Sigmoid colon (tissue), 7 donors: Measurements from ENCODE around the gene KCNK15. TPM values are rescaled to one million over a fixed set of nuclear protein-coding genes. Genes with fewer than 3 reads are reported as not detected.

Experiments
- DNase-seq: peaks from one replicate; pipeline ENCODE4 v3.0.0-alpha.2; 2019
- H3K27ac ChIP-seq, 4 donors: fragments of 200-600 bp; sonication (generic); one replicate each; pipeline ENCODE4 v1.5.1; 2016 to 2019; ENCODE audit warnings: mild to moderate bottlenecking in 1 of 4
- H3K27me3 ChIP-seq, 3 donors: fragments of 200-600 bp; sonication (generic); one replicate each; pipeline ENCODE4 v1.5.1; 2019; ENCODE audit warnings: mild to moderate bottlenecking in 1 of 3
- H3K36me3 ChIP-seq, 4 donors: fragments of 200-600 bp; sonication (generic); one replicate each; pipeline ENCODE4 v1.5.1; 2016 to 2019
- H3K4me1 ChIP-seq, 4 donors: fragments of 200-600 bp; sonication (generic); one replicate each; pipeline ENCODE4 v1.5.1; 2017 to 2019
- H3K4me3 ChIP-seq, 4 donors: fragments of 200-600 bp; sonication (generic); one replicate each; pipeline ENCODE4 v1.5.1; 2017 to 2019; ENCODE audit warnings: mild to moderate bottlenecking in 2 of 4, moderate library complexity in 1 of 4
- H3K9me3 ChIP-seq, 4 donors: fragments of 200-600 bp in 3 of 4; sonication (generic) in 3 of 4; one replicate each; pipeline versions ENCODE4 v1.5.1 to v1.6.1; 2013 to 2019
- CTCF ChIP-seq, 4 experiments: fragments of 450-650 bp in 3 of 4; fragments of 200-600 bp in 1 of 4; IDR thresholded peaks; one replicate each; pipeline ENCODE4 v1.5.1; 2016 to 2019; ENCODE audit warnings: antibody characterized with exemption in 4 of 4, mild to moderate bottlenecking in 3 of 4, moderate library complexity in 2 of 4
- EP300 ChIP-seq, 4 donors: sonication (generic); formaldehyde crosslinking; IDR thresholded peaks; one replicate each; pipeline ENCODE4 v1.6.1; 2017; ENCODE audit warnings: antibody characterized with exemption in 4 of 4
- POLR2A ChIP-seq, 2 donors: fragments of 450-650 bp; IDR thresholded peaks; one replicate each; pipeline ENCODE4 v1.6.1; 2016; ENCODE audit warnings: antibody characterized with exemption in 2 of 2, mild to moderate bottlenecking in 2 of 2, moderate library complexity in 2 of 2
- POLR2AphosphoS5 ChIP-seq, 4 donors: sonication (generic); formaldehyde crosslinking; IDR thresholded peaks; one replicate each; pipeline ENCODE4 v1.6.1; 2017; ENCODE audit warnings: antibody characterized with exemption in 4 of 4
- WGBS, 2 donors: extraction: QIAGEN DNeasy Blood & Tissue Kit; methylation state at CpG; one replicate each; pipeline ENCODE4 v1.1.7; 2013; 5-methylcytosine and 5-hydroxymethylcytosine counted together
- intact Hi-C: fragments of 100-400 bp; cut with DNase I; formaldehyde crosslinking; loops from one replicate; pipeline ENCODE4 v1.15.1; 2023
- polyA plus RNA-seq, 3 donors: library from polyadenylated mRNA; stranded (reverse); fragments of 200-250 nt; gene quantifications; one replicate each; pipeline ENCODE4 v1.2.3, GENCODE V29; 2013
- total RNA-seq, 4 donors: library from RNA; depleted of rRNA; stranded (reverse); fragments of >200 nt; gene quantifications; one replicate each; pipeline ENCODE4 v1.1.0, GENCODE V29; 2016
- donor health status: healthy with polysubstance abuse.
- donor health status: Bipolar disorder and iron deficiency.
- donor health status: healthy.

Gene KCNK15
- total and polyA plus RNA-seq, 7 donors, result 0.28 to 2.1 (median 0.66) TPM; not detected in 1

DNA sequence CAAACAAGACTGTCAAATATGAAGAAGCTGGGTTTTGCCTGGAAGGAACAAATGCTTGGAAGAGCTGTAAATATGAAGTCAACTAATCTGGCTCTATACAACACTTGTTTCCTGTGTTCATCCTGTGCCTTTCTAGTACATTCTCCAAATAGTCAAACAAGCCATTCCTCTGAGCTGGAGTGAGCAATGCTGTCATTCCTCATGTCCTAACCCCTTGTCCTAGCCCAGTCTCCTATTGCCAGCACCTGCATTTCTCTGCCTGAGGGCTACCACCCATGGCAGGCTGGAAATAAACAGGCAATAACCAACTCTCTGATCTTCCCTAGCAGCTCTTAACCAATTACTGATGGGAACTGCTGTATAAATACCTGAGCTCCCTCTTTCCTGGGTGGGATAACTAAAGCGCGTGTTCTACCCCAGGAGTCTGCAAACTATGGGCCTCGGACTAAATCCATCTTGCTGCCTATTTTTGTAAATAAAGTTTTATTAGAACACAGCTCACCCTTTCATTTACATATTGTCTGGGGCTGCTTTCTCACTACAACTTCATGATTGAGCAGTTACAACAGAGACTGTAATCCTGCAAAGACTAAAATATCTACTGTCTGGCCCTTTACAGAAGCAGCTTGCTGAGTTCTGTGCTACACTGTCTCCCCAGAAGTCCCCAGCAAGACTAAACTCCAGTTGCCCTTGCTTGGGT lies 51.2 kb downstream of the KCNK15 start:
- Histone ChIP-seq H3K4me1 (no peaks in the 10 kb centered on the region), H3K36me3 (no peaks in the 10 kb centered on the region), H3K27me3 (peaks cover 0 to 10% (median 0%) of the 10 kb centered on the region in 3 donors), H3K27ac (no peak overlapping the region), H3K9me3 (no peaks in the 10 kb centered on the region), H3K4me3 (no peak overlapping the region)
- no peak for TF ChIP-seq CTCF (IDR thresholded peaks at IDR 0.05)
- no peak for TF ChIP-seq POLR2AphosphoS5 (IDR thresholded peaks at IDR 0.05)
- no peak for TF ChIP-seq EP300 (IDR thresholded peaks at IDR 0.05)
- no peak for TF ChIP-seq POLR2A (IDR thresholded peaks at IDR 0.05)
- 92 to 97% methylated on average over 3 of the region's 3 CpGs for WGBS, 2 donors
- intact Hi-C loops, result no loop called here
- no peak for DNase-seq

GRCh38 chr20:44799691-44800090 lies 54.0 kb downstream of the KCNK15 start:
- Histone ChIP-seq H3K9me3 (no peaks in the 10 kb centered on the region), H3K4me3 (no peak overlapping the region), H3K27me3 (peaks cover 0 to 33% (median 1%) of the 10 kb centered on the region in 3 donors), H3K27ac (no peak overlapping the region), H3K4me1 (no peaks in the 10 kb centered on the region), H3K36me3 (no peaks in the 10 kb centered on the region)
- intact Hi-C loops, result no loop called here
- WGBS, 2 donors, result 89 to 92% methylated on average over 5 of the region's 5 CpGs
- no peak for DNase-seq
- no peak for TF ChIP-seq CTCF (IDR thresholded peaks at IDR 0.05)
- no peak for TF ChIP-seq EP300 (IDR thresholded peaks at IDR 0.05)
- no peak for TF ChIP-seq POLR2AphosphoS5 (IDR thresholded peaks at IDR 0.05)
- TF ChIP-seq POLR2A (IDR thresholded peaks at IDR 0.05), result no peak

DNA sequence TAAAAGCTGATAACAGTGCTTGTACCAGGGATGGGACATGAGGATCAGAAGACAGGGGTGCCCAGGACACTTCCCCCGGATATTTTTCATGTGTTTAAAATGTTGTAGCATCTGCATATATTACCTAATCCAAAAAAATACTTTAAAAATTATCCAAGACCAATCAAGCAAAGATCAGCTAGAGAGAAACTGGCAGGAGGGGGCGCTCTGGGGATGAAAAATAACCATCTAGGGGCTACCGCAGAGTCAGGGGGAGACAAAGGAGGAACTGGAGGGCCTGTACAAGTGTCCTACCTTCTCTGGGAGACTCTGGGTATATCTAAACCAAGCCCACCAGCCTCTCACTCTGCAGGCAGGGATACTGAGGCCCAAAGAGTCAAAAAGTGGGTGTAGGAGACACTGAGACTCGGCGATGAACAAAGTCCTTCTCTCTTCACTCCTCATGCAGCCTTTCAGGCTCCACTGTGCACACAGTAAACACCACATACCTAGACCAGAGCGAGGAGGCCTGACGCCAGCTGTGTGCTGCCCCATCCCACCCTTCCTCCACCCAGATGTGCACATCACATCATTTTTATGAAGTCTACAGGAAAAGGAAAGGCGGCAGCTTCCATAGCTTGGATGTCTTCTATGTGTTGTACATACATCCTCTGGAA lies 54.9 kb downstream of the KCNK15 start:
- 84 to 86% methylated on average over 8 of the region's 8 CpGs for WGBS, 2 donors
- H3K36me3 ChIP-seq, result no peaks in the 10 kb centered on the region
- H3K4me1 ChIP-seq, result no peaks in the 10 kb centered on the region
- no peaks in the 10 kb centered on the region for H3K9me3 ChIP-seq
- no peak overlapping the region for H3K4me3 ChIP-seq
- H3K27ac ChIP-seq, result no peak overlapping the region
- peaks cover 0 to 34% (median 10%) of the 10 kb centered on the region in 3 donors for H3K27me3 ChIP-seq
- TF ChIP-seq EP300 (IDR thresholded peaks at IDR 0.05) (no peak), POLR2A (IDR thresholded peaks at IDR 0.05) (no peak), CTCF (IDR thresholded peaks at IDR 0.05) (no peak), POLR2AphosphoS5 (IDR thresholded peaks at IDR 0.05) (no peak)
- DNase-seq, result no peak
- intact Hi-C loops, result no loop called here

Other genes with a start within 250 kb of the KCNK15 start
- gene SERINC3, start 223.8 kb upstream of the KCNK15 start, total RNA-seq, result 100 to 1,000 TPM in 1 of 4 donors, 10 to 100 TPM in 3; 75.9 to 112 (median 88.8) TPM
- 10 to 100 TPM; 11.1 to 58.2 (median 21.0) TPM for gene SERINC3, start 223.8 kb upstream of the KCNK15 start, polyA plus RNA-seq
- 100 to 1,000 TPM; 348 to 511 (median 395) TPM for gene PKIG, start 163.3 kb upstream of the KCNK15 start, total RNA-seq
- gene PKIG, start 163.3 kb upstream of the KCNK15 start, polyA plus RNA-seq, result 10 to 100 TPM; 43.9 to 78.4 (median 75.7) TPM
- gene ADA, start 94.2 kb upstream of the KCNK15 start, total RNA-seq, result 10 to 100 TPM in 3 of 4 donors, 1 to 10 TPM in 1; 4.3 to 17.1 (median 11.7) TPM
- 10 to 100 TPM in 1 of 3 donors, 1 to 10 TPM in 2; 2.5 to 13.8 (median 4.8) TPM for gene ADA, start 94.2 kb upstream of the KCNK15 start, polyA plus RNA-seq
- gene CCN5, start 30.5 kb upstream of the KCNK15 start, total RNA-seq, result 10 to 100 TPM in 3 of 4 donors, 1 to 10 TPM in 1; 5.0 to 48.7 (median 18.5) TPM
- gene CCN5, start 30.5 kb upstream of the KCNK15 start, polyA plus RNA-seq, result 10 to 100 TPM in 1 of 3 donors, 1 to 10 TPM in 2; 1.0 to 21.0 (median 2.8) TPM
- gene RIMS4, start 64.7 kb downstream of the KCNK15 start, total RNA-seq, result 1 to 10 TPM in 1 of 4 donors, under 1 TPM in 3; 0.14 to 2.1 (median 0.61) TPM
- 1 to 10 TPM in 1 of 3 donors, under 1 TPM in 2; 0.23 to 1.2 (median 0.36) TPM for gene RIMS4, start 64.7 kb downstream of the KCNK15 start, polyA plus RNA-seq
- 100 to 1,000 TPM in 1 of 4 donors, 10 to 100 TPM in 3; 80.3 to 110 (median 89.8) TPM for gene YWHAB, start 139.8 kb downstream of the KCNK15 start, total RNA-seq
- 100 to 1,000 TPM; 155 to 214 (median 180) TPM for gene YWHAB, start 139.8 kb downstream of the KCNK15 start, polyA plus RNA-seq
- gene PABPC1L, start 164.2 kb downstream of the KCNK15 start, total RNA-seq, result 10 to 100 TPM in 1 of 4 donors, 1 to 10 TPM in 3; 1.1 to 18.3 (median 6.4) TPM
- gene PABPC1L, start 164.2 kb downstream of the KCNK15 start, polyA plus RNA-seq, result 10 to 100 TPM in 1 of 3 donors, 1 to 10 TPM in 2; 1.8 to 22.9 (median 4.4) TPM
- gene TOMM34, start 214.5 kb downstream of the KCNK15 start, total RNA-seq, result 1 to 10 TPM; 7.2 to 9.2 (median 8.3) TPM
- gene TOMM34, start 214.5 kb downstream of the KCNK15 start, polyA plus RNA-seq, result 10 to 100 TPM; 10.6 to 27.3 (median 15.6) TPM
- gene STK4, start 220.6 kb downstream of the KCNK15 start, total RNA-seq, result 10 to 100 TPM; 23.9 to 31.8 (median 28.1) TPM
- gene STK4, start 220.6 kb downstream of the KCNK15 start, polyA plus RNA-seq, result 10 to 100 TPM in 1 of 3 donors, 1 to 10 TPM in 2; 6.0 to 25.7 (median 9.2) TPM